Fibroblast of lung (primary cell): ENCODE data around the gene BNIPL. TPM values are rescaled to one million over a fixed set of nuclear protein-coding genes. Genes with fewer than 3 reads are reported as not detected.
A peak's percentile ranks its signal among the peaks of the same experiment; 100 is the strongest.

ENCODE experiments used
- DNase-seq, 2 donors: peaks; one replicate each; pipeline versions ENCODE4 v3.0.0 to v3.0.0-alpha.2; 2010; ENCODE audit warnings: low read depth in 2 of 2
- H2AFZ ChIP-seq: 2 replicates; pipeline ENCODE4 v1.5.1; 2012; ENCODE audit warnings: low read length, control low read depth, inconsistent platforms
- H3K27ac ChIP-seq: 2 replicates; pipeline ENCODE4 v1.5.1; 2011; ENCODE audit warnings: low read length, control low read depth; ENCODE audit not compliant: insufficient read depth
- H3K27me3 ChIP-seq: 2 replicates; pipeline ENCODE4 v1.5.1; 2011; ENCODE audit warnings: mild to moderate bottlenecking, low read length; ENCODE audit not compliant: control insufficient read depth, insufficient read depth
- H3K36me3 ChIP-seq: 2 replicates; pipeline ENCODE4 v1.5.1; 2011; ENCODE audit warnings: low read length; ENCODE audit not compliant: control insufficient read depth, insufficient read depth
- H3K4me1 ChIP-seq: 2 replicates; pipeline ENCODE4 v1.5.1; 2011; ENCODE audit warnings: low read length; ENCODE audit not compliant: control insufficient read depth, insufficient read depth; ENCODE audit errors: extremely low read depth
- H3K4me2 ChIP-seq: 2 replicates; pipeline ENCODE4 v1.5.1; 2011; ENCODE audit warnings: low read length, control low read depth; ENCODE audit not compliant: insufficient read depth; ENCODE audit errors: extremely low read depth
- H3K4me3 ChIP-seq, 4 experiments: fragments of 200-600 bp in 1 of 4; sonication (generic) in 1 of 4; replicated peaks in 1 of 4; 2 replicates each; pipeline ENCODE4 v1.5.1; 2011 to 2016; ENCODE audit warnings: low read length in 4 of 4, low read depth in 3 of 4, mild to moderate bottlenecking in 3 of 4, control low read depth in 2 of 4, inconsistent platforms in 1 of 4, mixed read lengths in 1 of 4; ENCODE audit not compliant: insufficient read depth in 1 of 4; ENCODE audit errors: control extremely low read depth in 1 of 4
- H3K79me2 ChIP-seq: 2 replicates; pipeline ENCODE4 v1.5.1; 2012; ENCODE audit warnings: mild to moderate bottlenecking, low read length, inconsistent platforms; ENCODE audit not compliant: control insufficient read depth, insufficient read depth
- H3K9ac ChIP-seq: 2 replicates; pipeline ENCODE4 v1.5.1; 2011; ENCODE audit warnings: mild to moderate bottlenecking, low read length, control low read depth; ENCODE audit not compliant: insufficient read depth
- H3K9me3 ChIP-seq: 2 replicates; pipeline ENCODE4 v1.5.1; 2012; ENCODE audit warnings: low read depth, low read length; ENCODE audit not compliant: control insufficient read depth, insufficient read depth
- H4K20me1 ChIP-seq: 2 replicates; pipeline ENCODE4 v1.5.1; 2011; ENCODE audit warnings: low read length; ENCODE audit not compliant: control insufficient read depth, insufficient read depth; ENCODE audit errors: extremely low read depth
- CTCF ChIP-seq, 2 donors: IDR thresholded peaks in 1 of 2; conservative IDR thresholded peaks in 1 of 2; 1 replicate in 1 of 2; 2 replicates in 1 of 2; pipeline ENCODE4 v1.5.1; 2011 to 2012; ENCODE audit warnings: low read length in 2 of 2, control low read depth in 1 of 2, inconsistent platforms in 1 of 2, low read depth in 1 of 2, mild to moderate bottlenecking in 1 of 2
- EZH2 ChIP-seq: IDR thresholded peaks from 2 replicates; pipeline ENCODE4 v1.5.1; 2012; ENCODE audit warnings: low read length, control low read depth, mild to moderate bottlenecking; ENCODE audit errors: missing control alignments
- polyA plus RNA-seq, 2 donors: library from polyadenylated mRNA; depleted of rRNA in 1 of 2; stranded (reverse) in 1 of 2; unstranded in 1 of 2; fragments of >200 nt; gene quantifications; 2 replicates each; pipeline ENCODE4 v1.2.1, GENCODE V29; 2011 to 2012; ENCODE audit warnings: missing spikeins in 1 of 2
- total RNA-seq: library from RNA; depleted of rRNA; stranded (reverse); fragments of >200 nt; gene quantifications from 2 replicates; pipeline ENCODE4 v1.2.1, GENCODE V29; 2014

BNIPL gene
- total and polyA plus RNA-seq, 2 donors (not counting 1 experiment from before 2014, with no cell fraction given), result 0.10 to 0.33 TPM

- H3K4me1 ChIP-seq, result no peaks in the 10 kb centered on the region
- no peak for TF ChIP-seq EZH2
- no peak for TF ChIP-seq CTCF (conservative IDR thresholded peaks at IDR 0.05 in 1 of 2, IDR thresholded peaks at IDR 0.05 in 1 of 2; ENCODE audit: low read depth in 1 of 2, low read length in 2 of 2)
Measured at GRCh38 chr1:151039521-151039920, 3.1 kb downstream of the BNIPL start.

GRCh38 chr1:151043163-151043562, 6.8 kb downstream of the BNIPL start:
- H3K36me3 ChIP-seq, result no peaks in the 10 kb centered on the region
- TF ChIP-seq EZH2, result no peak
- TF ChIP-seq CTCF (conservative IDR thresholded peaks at IDR 0.05 in 1 of 2, IDR thresholded peaks at IDR 0.05 in 1 of 2; ENCODE audit: low read depth in 1 of 2, low read length in 2 of 2), result no peak

More at GRCh38 chr1:151039521-151039920, 3.1 kb downstream of the BNIPL start:
- no peak overlapping the region for H3K4me3 ChIP-seq
- DNase-seq, result no peak
- H2AFZ ChIP-seq, result no peak overlapping the region
- no peaks in the 10 kb centered on the region for H3K27me3 ChIP-seq
- H3K9me3 ChIP-seq, result no peaks in the 10 kb centered on the region
- H3K4me2 ChIP-seq, result no peak overlapping the region
- H3K36me3 ChIP-seq, result no peaks in the 10 kb centered on the region
- H4K20me1 ChIP-seq, result no peaks in the 10 kb centered on the region
- H3K79me2 ChIP-seq, result no peaks in the 10 kb centered on the region
- H3K27ac ChIP-seq, result no peak overlapping the region
- no peak overlapping the region for H3K9ac ChIP-seq

GRCh38 chr1:151047591-151047924, 11.2 kb downstream of the BNIPL start, which contains the start of gene C1orf56:
TSS of gene C1orf56 (plus strand) at chr1:151047751. CDS start at chr1:151047848, 97 bp downstream.
- H3K4me2 ChIP-seq, result peak within 1 kb of the TSS; percentile 98
- H3K4me1 ChIP-seq, result peaks cover 2% of the 10 kb centered on the region
- H4K20me1 ChIP-seq, result no peaks in the 10 kb centered on the region
- no peak for TF ChIP-seq EZH2
- TF ChIP-seq CTCF (conservative IDR thresholded peaks at IDR 0.05 in 1 of 2, IDR thresholded peaks at IDR 0.05 in 1 of 2; ENCODE audit: low read depth in 1 of 2, low read length in 2 of 2), result no peak
- no peaks in the 10 kb centered on the region for H3K27me3 ChIP-seq
- DNase-seq, result peak; percentile 66 to 73
- peaks cover 3% of the 10 kb centered on the region for H3K36me3 ChIP-seq
- peak within 1 kb of the TSS; percentile 78 for H3K9ac ChIP-seq
- peaks cover 4% of the 10 kb centered on the region for H3K79me2 ChIP-seq
- H2AFZ ChIP-seq, result peak within 1 kb of the TSS; percentile 75
- H3K27ac ChIP-seq, result peak within 1 kb of the TSS; percentile 75
- H3K4me3 ChIP-seq, result peak within 1 kb of the TSS; percentile 53 to 81 (median 72)
- no peaks in the 10 kb centered on the region for H3K9me3 ChIP-seq

More at GRCh38 chr1:151043163-151043562, 6.8 kb downstream of the BNIPL start:
- Histone ChIP-seq H3K4me3 (no peak overlapping the region), H3K4me2 (no peak overlapping the region), H3K9ac (no peak overlapping the region), H3K27me3 (no peaks in the 10 kb centered on the region), H3K9me3 (no peaks in the 10 kb centered on the region), H3K4me1 (peaks cover under 1% of the 10 kb centered on the region), H2AFZ (no peak overlapping the region), H3K27ac (no peak overlapping the region), H3K79me2 (peaks cover under 1% of the 10 kb centered on the region), H4K20me1 (no peaks in the 10 kb centered on the region)
- DNase-seq, result no peak
